HEK293 (cell line): Measurements from ENCODE around the gene RAB1B.

Source experiments
- CTCF ChIA-PET: fragments of 350-600 bp; formaldehyde crosslinking; extraction: SDS; loops from one replicate; lab custom pipeline; 2021; ENCODE audit warnings: antibody characterized with exemption; lab: Yijun Ruan, JAX
- POLR2A ChIA-PET: fragments of 300-600 bp; formaldehyde crosslinking; extraction: SDS; loops from one replicate; lab custom pipeline; 2020; ENCODE audit warnings: antibody characterized with exemption, inconsistent platforms; lab: Yijun Ruan, JAX
- H3K27ac ChIP-seq: fragments of 200-500 bp; sonication (Bioruptor generic); 2 replicates; pipeline ENCODE4 v1.5.1; 2014; ENCODE audit warnings: low read depth, low read length, control low read depth, inconsistent platforms; ENCODE audit errors: extremely low read depth
- H3K36me3 ChIP-seq, 2 experiments: fragments of 200-500 bp in 1 of 2; sonication (Bioruptor generic) in 1 of 2; 1 replicate in 1 of 2; 2 replicates in 1 of 2; pipeline ENCODE4 v1.5.1; 2014 to 2017; ENCODE audit warnings: inconsistent platforms in 2 of 2, low read length in 2 of 2; ENCODE audit not compliant: control insufficient read depth in 2 of 2, insufficient read depth in 1 of 2
- H3K4me1 ChIP-seq: fragments of 200-500 bp; sonication (Bioruptor generic); 2 replicates; pipeline ENCODE4 v1.5.1; 2014; ENCODE audit warnings: mild to moderate bottlenecking, low read length, inconsistent platforms; ENCODE audit not compliant: control insufficient read depth, insufficient read depth
- H3K4me3 ChIP-seq: 2 replicates; pipeline ENCODE4 v1.5.1; 2011; ENCODE audit warnings: low read depth, mild to moderate bottlenecking, control low read depth, low read length, moderate library complexity
- H3K9me3 ChIP-seq: fragments of 200-500 bp; sonication (Bioruptor generic); 2 replicates; pipeline ENCODE4 v1.5.1; 2014; ENCODE audit warnings: low read depth, low read length, inconsistent platforms; ENCODE audit not compliant: control insufficient read depth, insufficient read depth
- ATF2 ChIP-seq: fragments of 450-650 bp; formaldehyde crosslinking; IDR thresholded peaks from 2 replicates; pipeline ENCODE4 v1.5.1; 2016; ENCODE audit warnings: missing biosample characterization, missing genetic modification characterization, low read depth
- GLIS1 ChIP-seq: fragments of 450-650 bp; formaldehyde crosslinking; IDR thresholded peaks from 2 replicates; pipeline ENCODE4 v1.5.1; 2016; ENCODE audit warnings: missing biosample characterization, missing genetic modification characterization
- HOXC10 ChIP-seq: sonication (generic); formaldehyde crosslinking; IDR thresholded peaks from 2 replicates; pipeline ENCODE4 v1.8.1; 2023; ENCODE audit warnings: mild to moderate bottlenecking, missing genetic modification reagents
- MEIS1 ChIP-seq: sonication (generic); formaldehyde crosslinking; IDR thresholded peaks from 2 replicates; pipeline ENCODE4 v1.8.1; 2022; ENCODE audit warnings: missing genetic modification reagents, mild to moderate bottlenecking, borderline replicate concordance
- PRDM4 ChIP-seq: fragments of 450-650 bp; formaldehyde crosslinking; IDR thresholded peaks from 2 replicates; pipeline ENCODE4 v1.5.1; 2017; ENCODE audit warnings: missing biosample characterization, missing genetic modification characterization
- SALL2 ChIP-seq: fragments of 450-650 bp; formaldehyde crosslinking; IDR thresholded peaks from 2 replicates; pipeline ENCODE4 v1.5.0; 2017; ENCODE audit warnings: missing biosample characterization, mild to moderate bottlenecking, missing genetic modification characterization, borderline replicate concordance
- ZBTB10 ChIP-seq: fragments of 450-650 bp; formaldehyde crosslinking; IDR thresholded peaks from 2 replicates; pipeline ENCODE4 v1.5.1; 2016; ENCODE audit warnings: missing biosample characterization, missing genetic modification characterization
- ZBTB8A ChIP-seq: fragments of 450-650 bp; formaldehyde crosslinking; IDR thresholded peaks from 2 replicates; pipeline ENCODE4 v1.5.1; 2016; ENCODE audit warnings: missing biosample characterization, missing genetic modification characterization
- ZFHX2 ChIP-seq: fragments of 450-650 bp; formaldehyde crosslinking; conservative IDR thresholded peaks from 2 replicates; pipeline ENCODE4 v1.5.1; 2016; ENCODE audit warnings: missing biosample characterization, missing genetic modification characterization
- ZFP37 ChIP-seq: fragments of 450-650 bp; formaldehyde crosslinking; IDR thresholded peaks from 2 replicates; pipeline ENCODE4 v1.5.1; 2016; ENCODE audit warnings: missing biosample characterization, missing genetic modification characterization
- ZNF121 ChIP-seq: fragments of 450-650 bp; formaldehyde crosslinking; IDR thresholded peaks from 2 replicates; pipeline ENCODE4 v1.5.1; 2016; ENCODE audit warnings: missing biosample characterization, missing genetic modification characterization
- ZNF248 ChIP-seq: fragments of 450-650 bp; formaldehyde crosslinking; IDR thresholded peaks from 2 replicates; pipeline ENCODE4 v1.5.1; 2017; ENCODE audit warnings: missing biosample characterization, missing genetic modification characterization
- ZNF274 ChIP-seq, 2 experiments: fragments of 200-500 bp in 1 of 2; fragments of 450-650 bp in 1 of 2; sonication (Bioruptor generic) in 1 of 2; formaldehyde crosslinking in 1 of 2; IDR thresholded peaks; 2 replicates each; pipeline versions ENCODE4 v1.5.1 to v1.6.1; 2014 to 2016; ENCODE audit warnings: borderline replicate concordance in 1 of 2, inconsistent platforms in 1 of 2, low read length in 1 of 2, missing biosample characterization in 1 of 2, missing genetic modification characterization in 1 of 2
- ZNF335 ChIP-seq: fragments of 450-650 bp; formaldehyde crosslinking; conservative IDR thresholded peaks from 2 replicates; pipeline ENCODE4 v1.5.1; 2016; ENCODE audit warnings: missing biosample characterization, missing genetic modification characterization
- ZNF354C ChIP-seq: fragments of 450-650 bp; formaldehyde crosslinking; IDR thresholded peaks from 2 replicates; pipeline ENCODE4 v1.5.1; 2016; ENCODE audit warnings: missing biosample characterization, missing genetic modification characterization, low read depth, borderline replicate concordance
- ZNF362 ChIP-seq: fragments of 450-650 bp; formaldehyde crosslinking; IDR thresholded peaks from 2 replicates; pipeline ENCODE4 v1.5.1; 2016; ENCODE audit warnings: missing biosample characterization, missing genetic modification characterization
- ZNF366 ChIP-seq: fragments of 450-650 bp; formaldehyde crosslinking; conservative IDR thresholded peaks from 2 replicates; pipeline ENCODE4 v1.5.1; 2016; ENCODE audit warnings: missing biosample characterization, missing genetic modification characterization
- ZNF48 ChIP-seq: fragments of 450-650 bp; formaldehyde crosslinking; IDR thresholded peaks from 2 replicates; pipeline ENCODE4 v1.5.1; 2016; ENCODE audit warnings: missing biosample characterization, missing genetic modification characterization
- ZNF510 ChIP-seq: fragments of 450-650 bp; formaldehyde crosslinking; IDR thresholded peaks from 2 replicates; pipeline ENCODE4 v1.5.1; 2018; ENCODE audit warnings: mild to moderate bottlenecking, missing genetic modification characterization, missing biosample characterization; ENCODE audit not compliant: insufficient replicate concordance
- ZNF521 ChIP-seq: fragments of 450-650 bp; formaldehyde crosslinking; IDR thresholded peaks from 2 replicates; pipeline ENCODE4 v1.5.1; 2017; ENCODE audit warnings: missing biosample characterization, mild to moderate bottlenecking, missing genetic modification characterization
- ZNF561 ChIP-seq: fragments of 450-650 bp; IDR thresholded peaks from 2 replicates; pipeline ENCODE4 v1.5.1; 2018; ENCODE audit warnings: missing biosample characterization, missing genetic modification characterization, borderline replicate concordance
- ZNF580 ChIP-seq: fragments of 450-650 bp; formaldehyde crosslinking; IDR thresholded peaks from 2 replicates; pipeline ENCODE4 v1.5.1; 2016; ENCODE audit warnings: missing biosample characterization, missing genetic modification characterization
- ZNF596 ChIP-seq: fragments of 450-650 bp; IDR thresholded peaks from 2 replicates; pipeline ENCODE4 v1.5.0; 2018; ENCODE audit warnings: missing biosample characterization, mild to moderate bottlenecking, missing genetic modification characterization, moderate library complexity
- ZNF626 ChIP-seq: fragments of 450-650 bp; sonication (Bioruptor Pico); formaldehyde crosslinking; IDR thresholded peaks from 2 replicates; pipeline ENCODE4 v1.5.1; 2018; ENCODE audit warnings: missing biosample characterization, missing genetic modification characterization, inconsistent platforms
- ZNF664 ChIP-seq: fragments of 450-650 bp; formaldehyde crosslinking; IDR thresholded peaks from 2 replicates; pipeline ENCODE4 v1.5.1; 2016; ENCODE audit warnings: missing biosample characterization, missing genetic modification characterization
- ZNF76 ChIP-seq: fragments of 450-650 bp; formaldehyde crosslinking; IDR thresholded peaks from 2 replicates; pipeline ENCODE4; 2016; ENCODE audit warnings: low read depth, missing biosample characterization, missing genetic modification characterization, borderline replicate concordance
- ZNF791 ChIP-seq: fragments of 450-650 bp; formaldehyde crosslinking; IDR thresholded peaks from 2 replicates; pipeline ENCODE4 v1.5.1; 2016; ENCODE audit warnings: missing biosample characterization, missing genetic modification characterization
- ZSCAN16 ChIP-seq: fragments of 450-650 bp; formaldehyde crosslinking; IDR thresholded peaks from 2 replicates; pipeline ENCODE4 v1.5.1; 2016; ENCODE audit warnings: missing biosample characterization, missing genetic modification characterization

The RAB1B gene

GRCh38 chr11:66312549-66313320 is 44.3 kb downstream of the RAB1B start:
- H3K27ac ChIP-seq = peak overlapping the region; percentile 41; the same call in 1 of the 2 replicates
- no peaks in the 10 kb centered on the region for H3K4me1 ChIP-seq
- peak overlapping the region; percentile 46 for H3K4me3 ChIP-seq
- no peaks in the 10 kb centered on the region for H3K9me3 ChIP-seq
- CTCF ChIA-PET = interaction anchor here (0.5 to 3.4 kb wide), 31 partner anchors 9 to 424 kb away, joined by 3 to 29 read pairs (median 5); partner anchors contain the start of genes B4GAT1, BRMS1 and RIN1
- H3K36me3 ChIP-seq = no peaks in the 10 kb centered on the region
- POLR2A ChIA-PET = interaction anchor here (0.5 to 2.2 kb wide), 22 partner anchors 9 to 806 kb away, joined by 3 to 32 read pairs (median 4); partner anchors contain the start of genes BRMS1, FIBP, KDM2A and MRPL11
- no peak for TF ChIP-seq ZNF596 (tag by site-specific recombination)
- TF ChIP-seq ZNF354C (tag by site-specific recombination) = no peak
- TF ChIP-seq ATF2 = no peak
- no peak for TF ChIP-seq ZSCAN16 (tag by site-specific recombination)
- TF ChIP-seq HOXC10 (CRISPR knock-in tag) = no peak
- no peak for TF ChIP-seq ZNF521
- TF ChIP-seq SALL2 (tag by site-specific recombination) = no peak
- TF ChIP-seq GLIS1 = peak; percentile 51
- TF ChIP-seq ZBTB10 (tag by site-specific recombination) = no peak
- no peak for TF ChIP-seq ZNF626 (tag by site-specific recombination)
- TF ChIP-seq ZNF664 (tag by site-specific recombination) = no peak
- TF ChIP-seq ZNF561 = no peak; the same call in 1 of the 2 replicates
- no peak; the same call in 1 of the 2 replicates for TF ChIP-seq ZFHX2 (tag by site-specific recombination)
- TF ChIP-seq ZNF76 (tag by site-specific recombination) = no peak
- TF ChIP-seq ZNF362 = no peak
- TF ChIP-seq ZNF580 (tag by site-specific recombination) = no peak
- no peak for TF ChIP-seq ZNF791
- TF ChIP-seq ZNF335 (tag by site-specific recombination) = peak; percentile 53
- TF ChIP-seq ZNF248 (tag by site-specific recombination) = no peak
- no peak for TF ChIP-seq ZNF366
- no peak for TF ChIP-seq ZNF48
- TF ChIP-seq MEIS1 (CRISPR knock-in tag) = no peak
- TF ChIP-seq ZNF121 (tag by site-specific recombination) = no peak
- TF ChIP-seq ZBTB8A = peak; percentile 98
- TF ChIP-seq PRDM4 (tag by site-specific recombination) = peak; percentile 58; the same call in 1 of the 2 replicates
- no peak for TF ChIP-seq ZNF274 (IDR thresholded peaks at IDR 0.05; ENCODE audit: low read length)
- TF ChIP-seq ZNF274 (tag by site-specific recombination; IDR thresholded peaks at IDR 0.05; ENCODE audit: borderline replicate concordance) = no peak
- no peak for TF ChIP-seq ZNF510 (tag by site-specific recombination)
- no peak for TF ChIP-seq ZFP37 (tag by site-specific recombination)
